DMS 273 treated with DMSO at 0.1 percent for 48 hours (cell line): ENCODE results near the gene KIAA1958.

Source experiments
- DNase-seq: peaks from one replicate; lab custom pipeline; 2025; lab: John Stamatoyannopoulos, UW

Gene KIAA1958

GRCh38 chr9:112605518-112605917, 118.9 kb downstream of the KIAA1958 start:
- DNase-seq = no peak

DNA sequence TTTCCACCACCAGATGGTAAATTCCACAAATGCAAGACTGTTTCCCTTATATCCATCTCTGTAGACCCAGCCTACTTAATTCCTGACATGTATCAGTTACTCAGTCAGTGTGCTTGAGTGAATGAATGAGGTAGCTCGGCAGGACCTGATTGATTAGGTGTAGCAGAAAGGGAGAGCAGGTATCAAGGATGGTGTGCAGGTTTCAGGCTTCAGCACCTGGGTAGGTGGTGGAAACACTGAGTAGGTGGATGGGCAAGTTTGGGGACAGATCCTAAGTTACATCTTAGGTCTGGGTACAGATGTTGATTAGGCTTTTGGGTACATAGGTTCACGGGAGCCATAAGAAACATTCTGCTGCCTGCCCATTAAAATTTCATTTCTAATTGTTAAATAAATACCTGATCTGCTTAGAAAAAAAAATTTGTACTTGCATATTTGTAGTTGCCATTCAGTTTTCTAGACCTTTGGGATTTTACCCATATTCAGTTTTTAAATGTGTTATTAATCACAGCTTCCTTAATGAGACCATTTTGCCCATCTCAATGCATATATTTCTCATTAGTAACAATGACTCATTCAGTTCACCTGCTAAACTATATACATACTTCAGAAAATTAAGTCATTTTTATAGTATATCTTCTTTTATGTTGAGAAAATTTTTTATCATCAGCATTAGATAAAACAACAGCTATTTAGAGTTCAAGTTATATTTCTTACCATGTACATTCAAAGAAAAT, 119.5 kb downstream of the KIAA1958 start:
- DNase-seq = no peak

GRCh38 chr9:112608851-112609250, 122.2 kb downstream of the KIAA1958 start:
- DNase-seq = no peak

DNA sequence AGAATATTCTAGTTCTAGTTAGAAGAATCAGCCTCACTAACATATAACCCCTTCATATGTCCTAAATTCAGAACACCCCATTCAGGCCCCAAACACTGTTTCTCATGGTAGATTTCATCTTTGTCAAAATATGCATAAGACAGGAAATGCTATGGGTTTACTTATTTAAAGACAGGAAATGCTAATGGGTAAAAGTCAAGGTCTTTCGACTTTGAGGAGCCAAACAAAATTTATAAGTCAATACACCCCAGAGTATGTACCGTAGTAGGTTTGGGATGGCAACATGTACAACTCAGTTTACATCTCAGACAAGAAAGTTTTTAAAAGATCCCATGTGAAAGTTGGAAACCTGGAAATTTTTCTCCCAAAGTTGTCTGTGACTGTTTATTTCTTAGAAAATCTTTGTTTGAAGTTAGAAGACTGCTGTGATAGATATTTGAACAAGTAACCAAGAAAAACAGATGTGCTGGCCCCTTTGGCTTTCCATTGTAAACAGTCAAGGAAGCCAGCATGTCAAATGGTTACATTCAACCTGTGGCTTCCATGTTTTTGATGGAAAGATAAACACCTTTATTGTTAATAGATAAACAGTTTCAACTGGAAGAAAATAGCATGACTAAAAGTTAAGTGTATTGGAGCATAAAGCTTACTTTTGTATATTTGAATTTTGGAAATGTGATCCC, 129.1 kb downstream of the KIAA1958 start:
- DNase-seq = no peak

DNA sequence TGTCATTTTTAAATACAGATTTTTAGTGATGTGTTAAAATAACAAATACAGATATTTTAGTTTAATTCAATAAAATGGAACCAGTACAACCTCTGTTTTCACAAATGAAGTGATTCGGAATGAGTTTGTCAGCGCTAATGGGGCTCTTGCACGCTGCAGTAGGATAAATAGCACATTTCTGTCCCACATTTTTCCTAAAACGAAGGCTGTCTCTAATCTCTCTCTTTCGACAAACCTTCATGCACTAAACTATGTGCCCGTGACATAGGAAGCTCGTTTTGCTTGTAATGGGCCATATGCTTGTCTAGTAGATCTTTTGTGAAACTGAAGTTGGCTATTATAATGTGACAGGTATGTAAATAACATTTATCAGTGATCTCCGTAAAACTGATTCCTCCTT, 130.7 kb downstream of the KIAA1958 start:
- DNase-seq = no peak

GRCh38 chr9:112618385-112619009, 131.9 kb downstream of the KIAA1958 start:
- DNase-seq = no peak

DNA sequence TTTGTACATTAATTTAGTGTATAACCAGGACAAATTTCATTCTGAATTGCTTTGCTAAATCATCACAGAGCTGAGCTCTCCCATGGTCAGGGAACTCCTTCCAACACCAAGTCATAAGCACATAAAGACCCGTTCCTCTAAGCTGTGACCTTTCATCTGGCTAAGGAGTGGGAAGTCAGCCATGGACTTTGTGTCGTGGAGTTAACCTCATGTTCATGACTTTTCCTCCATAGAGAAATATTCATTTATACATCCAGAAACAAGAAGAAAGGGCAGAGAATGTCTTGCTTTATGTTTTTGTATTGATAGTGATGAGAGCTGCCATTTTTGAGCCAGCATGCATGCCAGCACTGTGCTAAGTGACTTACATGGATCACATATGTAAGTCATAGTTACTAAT, 133.8 kb downstream of the KIAA1958 start:
- DNase-seq = no peak

DNA sequence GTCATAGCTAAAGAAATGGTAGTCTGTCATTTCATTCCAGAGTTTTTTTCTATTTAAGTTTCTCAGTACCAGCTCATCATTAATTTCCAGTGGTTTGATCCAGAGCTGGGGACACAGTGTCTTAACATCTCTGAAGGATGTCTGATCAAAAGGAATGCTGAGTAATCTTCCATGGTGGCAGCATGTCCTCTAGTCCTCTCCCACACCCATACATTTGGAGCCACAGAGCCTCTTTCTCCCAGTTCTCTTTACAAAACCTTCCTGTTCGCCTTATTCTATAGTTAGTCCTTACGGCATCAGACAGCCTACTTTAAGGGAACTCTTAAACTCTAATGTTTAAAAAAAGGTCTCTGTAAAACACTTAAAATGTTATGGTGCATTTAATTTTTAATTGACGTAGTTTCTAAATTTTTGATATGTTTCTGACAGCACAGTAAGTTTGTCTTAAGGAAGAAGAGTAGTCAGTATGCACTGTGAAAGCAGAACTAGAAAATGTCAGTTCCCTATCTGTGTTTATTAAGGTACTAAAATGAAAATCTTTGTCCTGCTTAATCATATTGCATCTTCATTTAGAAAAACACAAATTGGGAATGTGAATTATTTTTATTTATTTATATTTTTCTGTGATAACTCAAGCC, 134.5 kb downstream of the KIAA1958 start:
- DNase-seq = no peak

- no peak for DNase-seq
Measured at GRCh38 chr9:112623198-112623597, 136.6 kb downstream of the KIAA1958 start.

GRCh38 chr9:112624711-112625707, 138.4 kb downstream of the KIAA1958 start:
- no peak for DNase-seq

- DNase-seq = no peak
Measured at GRCh38 chr9:112629671-112630485, 143.3 kb downstream of the KIAA1958 start.

DNA sequence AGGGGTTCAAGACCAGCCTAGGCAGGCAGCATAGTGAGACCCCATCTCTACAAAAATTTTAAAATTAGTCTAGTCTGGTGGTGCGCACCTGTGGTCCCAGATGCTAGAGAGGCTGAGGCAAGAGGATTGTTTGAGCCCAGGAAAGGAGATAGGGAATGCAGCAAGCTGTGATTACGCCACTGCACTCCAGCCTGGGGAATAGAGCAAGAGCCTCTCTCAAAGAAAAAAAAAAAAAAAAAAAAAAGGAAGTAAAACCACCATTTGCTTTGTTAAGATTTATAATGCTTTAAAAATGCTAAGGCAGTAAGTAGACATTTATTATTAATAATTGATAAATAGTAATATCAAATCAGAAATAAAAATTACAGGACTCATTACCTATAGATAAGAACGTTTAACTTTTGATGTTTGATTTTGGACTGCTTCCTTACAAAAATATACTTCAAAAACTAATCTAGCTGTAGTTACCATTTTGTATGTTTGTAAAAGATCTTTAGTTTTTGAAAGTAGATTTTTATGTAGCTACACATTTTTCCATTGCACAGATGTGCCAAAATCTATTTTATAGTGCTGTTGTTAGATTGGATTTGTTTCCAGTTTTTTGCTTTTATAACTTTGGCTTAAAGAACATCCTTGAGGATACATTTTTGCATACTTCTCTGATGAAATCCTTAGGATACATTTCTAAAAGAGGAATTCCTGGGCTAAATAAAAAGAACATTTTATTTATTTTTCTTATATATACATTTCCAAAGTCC, 144.9 kb downstream of the KIAA1958 start:
- no peak for DNase-seq

- no peak for DNase-seq
Measured at GRCh38 chr9:112640311-112640710, 153.7 kb downstream of the KIAA1958 start.

DNA sequence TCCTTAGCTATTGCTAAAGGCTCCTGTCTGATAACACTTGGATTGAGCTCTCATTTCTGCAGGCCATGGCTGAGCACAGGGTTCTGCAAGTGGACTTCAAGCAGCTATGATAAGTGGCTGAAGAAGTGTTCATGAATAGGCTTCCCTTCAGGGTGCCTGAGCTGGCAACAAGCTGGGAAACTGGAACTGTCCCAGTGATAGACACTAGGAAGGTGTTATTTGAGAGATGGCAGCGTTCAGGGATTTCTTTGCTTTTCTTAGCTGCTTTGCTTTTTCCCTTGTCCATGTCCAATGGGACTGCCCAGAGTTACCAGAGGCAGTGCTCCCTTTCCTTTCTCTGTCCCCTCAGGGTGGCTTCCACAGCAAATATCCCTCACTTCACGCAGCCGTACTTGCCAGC, 155.5 kb downstream of the KIAA1958 start:
- DNase-seq = no peak

GRCh38 chr9:112647596-112647995, 161.0 kb downstream of the KIAA1958 start:
- DNase-seq = no peak

DNA sequence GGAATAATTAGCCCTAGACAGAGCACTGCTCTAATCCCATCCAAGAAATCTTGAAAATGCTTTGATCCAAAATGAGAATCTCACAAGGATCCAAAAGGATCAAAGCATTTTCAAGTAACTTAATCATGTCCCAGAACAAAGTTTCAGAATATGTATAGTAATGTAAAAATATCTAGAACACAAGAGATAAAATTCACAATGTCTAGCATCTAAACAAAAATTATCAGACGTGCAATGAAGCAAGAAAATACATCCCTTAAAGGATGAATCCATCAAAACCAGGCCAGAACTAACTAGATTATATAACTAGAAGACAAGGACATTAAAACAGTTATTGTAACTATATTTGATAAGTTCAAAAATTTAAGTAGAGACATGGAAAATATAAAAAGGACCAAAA, 162.0 kb downstream of the KIAA1958 start:
- no peak for DNase-seq

- DNase-seq = no peak
Measured at GRCh38 chr9:112654282-112654681, 167.7 kb downstream of the KIAA1958 start.

GRCh38 chr9:112655668-112656067, 169.0 kb downstream of the KIAA1958 start:
- no peak for DNase-seq

GRCh38 chr9:112659906-112660305, 173.3 kb downstream of the KIAA1958 start:
- no peak for DNase-seq

DNA sequence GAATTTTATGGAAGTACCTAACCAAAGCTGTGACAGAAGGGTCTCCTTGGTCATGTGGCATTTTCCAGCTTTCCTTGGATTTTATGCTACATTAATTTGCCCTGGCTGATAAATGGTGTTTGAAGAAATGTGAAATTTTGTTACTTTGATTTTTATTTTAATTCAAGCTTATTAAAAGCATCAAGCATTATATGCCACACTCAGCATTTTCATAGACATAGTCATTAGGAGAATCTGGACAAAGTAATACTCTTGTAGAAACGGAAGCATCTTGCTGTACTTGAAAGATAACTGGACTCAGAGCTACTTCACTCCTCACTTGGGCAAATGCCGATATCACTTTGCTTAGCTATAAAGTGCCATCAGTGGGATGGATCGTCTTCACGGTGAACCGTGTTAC, 177.1 kb downstream of the KIAA1958 start:
- DNase-seq = no peak
